ENCODE results near the gene TTC33.
"Not testable (repeated sequence)": the region's sequence is repeated elsewhere in the genome, so short reads cannot be mapped to it uniquely, and the experiment has no call there.

DNA sequence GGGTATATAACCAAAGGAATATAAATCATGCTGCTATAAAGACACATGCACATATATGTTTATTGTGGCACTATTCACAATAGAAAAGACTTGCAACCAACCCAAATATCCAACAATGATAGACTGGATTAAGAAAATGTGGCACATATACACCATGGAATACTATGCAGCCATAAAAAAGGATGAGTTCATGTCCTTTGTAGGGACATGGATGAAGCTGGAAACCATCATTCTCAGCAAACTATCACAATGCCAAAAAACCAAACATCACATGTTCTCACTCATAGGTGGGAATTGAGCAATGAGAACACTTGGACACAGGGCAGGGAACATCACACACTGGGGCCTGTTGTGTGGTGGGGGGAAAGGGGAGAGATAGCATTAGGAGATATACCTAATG, 45.2 kb downstream of the TTC33 start:
- TF ChIP-seq, protein P1, sequence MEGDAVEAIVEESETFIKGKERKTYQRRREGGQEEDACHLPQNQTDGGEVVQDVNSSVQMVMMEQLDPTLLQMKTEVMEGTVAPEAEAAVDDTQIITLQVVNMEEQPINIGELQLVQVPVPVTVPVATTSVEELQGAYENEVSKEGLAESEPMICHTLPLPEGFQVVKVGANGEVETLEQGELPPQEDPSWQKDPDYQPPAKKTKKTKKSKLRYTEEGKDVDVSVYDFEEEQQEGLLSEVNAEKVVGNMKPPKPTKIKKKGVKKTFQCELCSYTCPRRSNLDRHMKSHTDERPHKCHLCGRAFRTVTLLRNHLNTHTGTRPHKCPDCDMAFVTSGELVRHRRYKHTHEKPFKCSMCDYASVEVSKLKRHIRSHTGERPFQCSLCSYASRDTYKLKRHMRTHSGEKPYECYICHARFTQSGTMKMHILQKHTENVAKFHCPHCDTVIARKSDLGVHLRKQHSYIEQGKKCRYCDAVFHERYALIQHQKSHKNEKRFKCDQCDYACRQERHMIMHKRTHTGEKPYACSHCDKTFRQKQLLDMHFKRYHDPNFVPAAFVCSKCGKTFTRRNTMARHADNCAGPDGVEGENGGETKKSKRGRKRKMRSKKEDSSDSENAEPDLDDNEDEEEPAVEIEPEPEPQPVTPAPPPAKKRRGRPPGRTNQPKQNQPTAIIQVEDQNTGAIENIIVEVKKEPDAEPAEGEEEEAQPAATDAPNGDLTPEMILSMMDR (IDR thresholded peaks at IDR 0.05), result not testable (repeated sequence)
- TF ChIP-seq EZH2 (IDR thresholded peaks at IDR 0.05; ENCODE audit: borderline replicate concordance, insufficient read depth, low read depth, low read length, poor library complexity, severe bottlenecking), result not testable (repeated sequence)
